ENCODE results near the gene PPP1R7. TPM values are rescaled to one million over a fixed set of nuclear protein-coding genes. Genes with fewer than 3 reads are reported as not detected.

Gene PPP1R7
- total RNA-seq, 1 donor from 2014 or later = 58.6 TPM

DNA sequence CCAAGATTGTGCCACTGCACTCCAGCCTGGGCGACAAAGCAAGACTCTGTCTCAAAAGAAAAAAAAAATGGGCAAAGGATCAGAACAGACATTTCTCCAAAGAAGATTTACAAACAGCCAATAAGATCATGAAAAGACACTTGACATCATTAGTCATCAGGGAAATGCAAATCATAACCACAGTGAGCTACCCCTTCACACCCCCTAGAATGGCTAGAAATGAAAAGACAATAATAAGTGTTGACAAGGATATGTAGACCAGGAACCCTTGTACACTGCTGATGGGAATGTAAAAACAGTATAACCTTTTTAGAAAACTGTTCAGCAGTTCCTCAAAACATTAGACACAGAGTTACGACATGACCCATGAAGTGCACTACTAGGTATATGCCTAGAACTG lies 29.8 kb upstream of the PPP1R7 start:
- DNase-seq (ENCODE audit: low spot score) = no peak

DNA sequence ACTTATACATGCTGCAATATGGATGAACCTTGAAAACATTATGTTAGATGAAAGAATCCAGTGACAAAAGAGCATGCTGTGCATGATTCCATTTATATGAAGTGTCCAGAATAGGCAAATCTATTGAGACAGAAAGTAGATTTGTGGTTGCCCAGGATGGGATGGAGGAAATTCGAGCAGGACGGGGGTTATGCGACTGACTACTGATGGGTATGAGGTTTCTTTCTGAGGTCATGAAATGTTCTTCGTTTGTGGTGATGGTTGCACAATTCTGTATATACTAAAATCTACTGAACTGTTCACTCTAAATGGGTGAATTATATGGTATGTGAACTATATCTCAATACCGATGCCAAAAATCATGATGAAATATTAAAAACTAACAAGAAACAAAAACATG lies 29.3 kb upstream of the PPP1R7 start:
- no peak for DNase-seq (ENCODE audit: low spot score)

DNA sequence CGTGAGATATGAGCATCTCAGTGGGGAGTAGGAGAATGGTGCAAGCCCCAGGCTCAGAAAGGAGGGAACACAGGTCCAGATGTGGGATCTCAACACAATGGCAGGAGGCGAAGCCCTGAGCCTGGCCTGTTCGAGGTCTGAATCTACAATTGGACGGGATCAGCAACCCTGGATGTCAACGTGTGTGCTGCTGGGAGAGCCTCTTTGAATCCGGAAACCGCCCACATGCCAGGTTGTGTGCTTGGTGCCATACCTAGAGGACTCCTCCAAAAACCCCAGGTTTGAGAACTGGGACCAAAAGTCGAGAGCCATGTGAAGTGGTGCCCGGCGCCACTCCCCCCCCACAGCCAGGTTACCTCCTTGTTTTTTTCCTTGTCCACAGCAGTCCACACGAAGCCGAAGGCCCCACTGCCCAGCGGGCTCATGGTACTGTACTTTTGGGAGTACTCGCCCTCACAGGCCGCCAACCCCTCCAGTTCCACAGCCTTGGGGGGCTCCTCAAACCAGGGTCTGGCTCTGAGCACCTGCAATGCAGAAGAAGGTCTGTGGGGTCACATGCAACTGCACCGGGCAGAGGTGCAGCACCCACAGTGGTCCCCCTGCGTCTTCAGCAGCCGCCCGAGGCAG lies 27.8 kb upstream of the PPP1R7 start:
- DNase-seq (ENCODE audit: low spot score) = no peak

DNA sequence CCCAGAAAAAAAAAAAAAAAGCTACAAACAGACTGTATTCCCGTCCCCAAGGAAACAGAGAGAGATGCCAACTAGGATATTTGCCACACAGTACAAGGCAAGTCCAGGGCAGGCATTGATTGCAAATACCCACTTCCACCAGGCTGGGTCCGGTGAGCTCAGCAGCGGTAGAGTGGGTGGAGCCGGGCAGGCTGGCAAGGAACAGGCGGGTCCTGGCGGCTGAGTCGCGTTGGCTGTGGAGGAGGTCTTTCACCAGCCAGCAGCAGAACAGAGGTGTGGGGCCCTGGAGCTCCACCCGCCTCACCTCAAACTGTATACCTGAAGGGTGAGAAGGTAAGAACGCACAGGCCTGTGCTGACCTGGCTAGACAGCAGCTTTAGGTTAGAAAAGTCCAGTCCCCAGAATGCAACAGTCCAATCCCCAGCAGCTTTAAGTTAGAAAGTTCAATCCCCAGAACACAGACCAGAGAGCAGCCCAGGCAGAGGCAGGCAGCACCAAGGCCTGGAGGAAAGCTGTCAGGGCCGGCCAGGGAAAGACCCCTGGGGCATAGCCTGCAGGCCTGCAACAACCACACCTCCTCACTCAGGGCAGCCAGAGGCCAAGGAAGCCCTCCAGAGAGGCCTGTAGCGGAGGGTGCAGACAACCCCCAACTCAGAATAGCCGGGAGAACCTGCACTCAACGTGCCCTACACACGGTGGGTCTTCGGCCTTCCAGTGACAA lies 26.3 kb upstream of the PPP1R7 start:
- no peak for DNase-seq (ENCODE audit: low spot score)

DNA sequence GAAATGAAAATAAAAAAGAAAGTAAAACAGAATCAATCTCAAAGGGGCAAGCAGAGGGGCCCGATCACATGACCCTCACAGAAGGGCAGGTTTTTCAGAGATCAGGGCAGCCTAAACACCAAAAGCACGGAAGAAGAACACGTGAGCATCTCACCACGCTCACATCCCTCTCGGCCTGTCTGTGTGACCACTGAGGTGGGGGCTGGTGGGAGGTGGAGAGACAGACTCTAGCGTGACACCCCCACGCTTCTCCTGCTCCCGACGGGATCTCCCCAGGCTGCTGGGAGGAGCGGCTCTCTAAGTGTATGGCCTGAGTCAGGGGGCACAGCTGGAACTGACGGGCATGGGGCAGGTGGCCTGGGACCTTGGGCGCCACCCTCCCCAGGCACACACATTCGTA lies 24.6 kb upstream of the PPP1R7 start:
- no peak for DNase-seq (ENCODE audit: low spot score)

DNA sequence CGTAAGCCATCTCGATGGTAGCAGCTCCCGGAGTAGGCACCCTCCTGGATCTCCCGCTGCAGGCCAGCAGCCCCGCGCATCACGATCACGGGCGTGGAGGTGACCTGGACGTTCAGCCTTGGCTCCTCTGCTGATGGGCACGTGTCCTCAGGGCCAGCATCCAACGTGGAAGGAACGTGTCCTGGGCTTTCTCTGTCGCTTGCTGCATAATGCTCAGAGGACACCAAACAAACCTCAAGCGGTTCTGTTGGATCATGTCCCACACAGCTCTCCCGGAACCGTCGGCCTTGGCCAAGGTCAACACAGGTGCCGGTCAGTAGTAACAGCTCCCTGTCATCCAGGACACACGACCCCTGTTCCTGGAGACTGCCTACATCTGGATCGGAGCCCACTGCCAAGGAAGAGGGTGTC lies 24.1 kb upstream of the PPP1R7 start:
- no peak for DNase-seq (ENCODE audit: low spot score)

DNA sequence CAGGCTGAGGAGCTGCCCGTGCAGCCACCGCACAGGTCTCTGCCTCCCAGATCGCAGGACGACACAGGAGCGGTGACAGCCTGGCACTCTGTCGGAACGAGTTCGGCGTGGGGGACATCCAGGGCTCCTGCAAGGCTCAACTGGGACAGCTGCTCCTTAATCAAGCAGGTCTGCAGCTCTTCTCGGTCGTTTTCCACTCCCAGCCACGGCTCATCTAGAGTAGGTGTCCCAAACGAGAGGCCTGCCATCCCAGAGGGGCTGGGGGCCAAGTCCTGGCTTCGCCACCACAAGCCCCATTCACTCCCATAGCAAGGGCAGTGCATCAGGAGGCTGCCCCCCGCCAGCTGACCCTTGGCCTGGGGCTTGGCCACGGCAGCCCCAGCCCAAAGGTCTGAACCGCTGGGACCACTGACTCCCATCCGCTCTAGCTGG lies 23.5 kb upstream of the PPP1R7 start:
- no peak for DNase-seq (ENCODE audit: low spot score)

DNA sequence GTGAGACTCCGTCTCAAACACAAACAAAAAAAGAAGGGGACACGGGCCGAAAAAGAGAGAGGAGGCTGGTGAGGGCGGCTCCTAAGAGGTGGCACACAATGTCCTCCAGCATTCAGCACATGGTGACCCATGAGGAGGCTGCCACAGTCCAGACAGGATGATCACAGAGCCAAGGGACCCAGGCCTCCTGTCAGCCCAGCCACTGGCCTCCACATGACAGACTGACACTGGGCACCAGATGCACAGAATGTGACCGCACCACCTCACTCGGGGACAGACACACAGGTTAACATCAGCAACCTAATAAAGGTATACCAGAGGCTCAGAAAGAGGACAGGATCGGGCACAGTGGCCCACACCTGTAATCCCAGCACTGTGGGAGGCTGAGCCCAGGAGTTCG lies 22.0 kb upstream of the PPP1R7 start:
- DNase-seq (ENCODE audit: low spot score) = no peak

DNA sequence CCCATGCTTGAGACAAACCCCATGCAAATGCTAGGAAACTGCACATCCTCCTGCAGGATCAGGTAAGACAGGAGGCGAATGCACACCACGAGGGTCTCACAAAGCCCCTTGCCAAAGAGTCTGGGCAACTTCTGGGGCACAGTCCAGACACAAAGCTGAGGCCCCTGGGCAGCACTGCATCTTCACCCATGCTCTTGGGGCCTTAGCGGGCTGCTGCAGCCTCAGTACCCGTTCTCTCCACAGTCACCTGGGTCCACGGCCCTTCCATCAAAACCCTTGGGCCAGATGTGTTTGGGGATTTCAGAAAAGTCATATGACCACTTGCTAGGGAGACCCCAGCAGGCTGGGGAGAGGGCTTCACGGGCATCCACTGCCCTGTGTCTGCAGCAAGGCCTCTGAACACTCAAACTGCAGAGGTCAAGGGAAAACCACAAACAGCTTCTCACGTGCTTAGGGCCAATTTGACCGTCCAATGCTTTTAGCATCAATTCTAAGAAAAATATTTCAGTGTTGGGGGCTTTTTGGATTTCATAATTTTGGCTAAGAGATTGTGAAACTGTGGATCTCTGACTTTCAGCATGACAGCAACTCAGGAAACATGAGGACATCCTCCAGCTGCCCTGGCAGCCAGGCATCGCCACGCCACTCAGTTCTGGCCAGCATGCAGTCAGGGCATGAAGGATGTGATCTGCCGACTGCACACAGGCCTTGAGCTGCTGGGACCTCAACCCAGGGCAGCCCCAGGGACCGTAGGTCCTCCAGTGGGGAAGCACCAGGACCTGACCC lies 21.0 kb upstream of the PPP1R7 start:
- DNase-seq (ENCODE audit: low spot score) = no peak

DNA sequence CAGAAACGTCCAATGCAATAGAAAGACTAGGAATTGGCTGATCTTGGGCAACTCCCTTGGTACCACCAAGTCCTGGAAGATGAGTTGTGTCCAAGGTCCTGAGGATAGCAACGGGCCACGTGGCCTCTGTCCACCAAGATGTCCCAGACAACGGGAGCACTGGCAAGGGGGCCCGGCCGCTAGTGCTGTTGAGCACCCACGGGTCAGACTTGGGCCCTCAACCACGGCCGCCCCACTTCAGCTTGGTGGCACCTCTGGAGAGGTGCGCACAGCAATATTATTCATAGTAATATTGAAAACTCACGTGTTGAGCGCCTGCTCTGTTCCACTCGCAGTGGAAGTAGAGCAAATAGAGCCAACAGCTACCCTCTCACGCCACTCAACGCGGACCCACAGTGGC lies 20.0 kb upstream of the PPP1R7 start:
- DNase-seq (ENCODE audit: low spot score) = no peak

DNA sequence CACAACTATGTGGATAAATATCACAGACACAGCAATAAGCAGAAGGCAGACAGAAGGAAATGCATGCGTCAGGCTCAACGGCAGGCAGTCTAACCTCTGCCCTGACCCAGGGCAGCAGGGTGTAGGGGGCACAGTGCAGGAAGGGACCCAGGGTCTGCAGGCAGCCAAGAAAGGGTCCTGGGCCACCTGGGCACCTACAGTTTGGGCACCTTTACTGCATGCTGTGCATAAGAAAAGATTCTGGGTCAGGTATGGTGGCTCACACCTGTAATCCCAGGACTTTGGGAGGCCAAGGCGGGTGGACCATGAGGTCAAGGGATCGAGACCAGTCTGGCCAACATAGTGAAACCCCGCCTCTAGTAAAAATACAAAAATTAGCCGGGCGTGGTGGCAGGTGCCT lies 18.7 kb upstream of the PPP1R7 start:
- DNase-seq (ENCODE audit: low spot score) = no peak

DNA sequence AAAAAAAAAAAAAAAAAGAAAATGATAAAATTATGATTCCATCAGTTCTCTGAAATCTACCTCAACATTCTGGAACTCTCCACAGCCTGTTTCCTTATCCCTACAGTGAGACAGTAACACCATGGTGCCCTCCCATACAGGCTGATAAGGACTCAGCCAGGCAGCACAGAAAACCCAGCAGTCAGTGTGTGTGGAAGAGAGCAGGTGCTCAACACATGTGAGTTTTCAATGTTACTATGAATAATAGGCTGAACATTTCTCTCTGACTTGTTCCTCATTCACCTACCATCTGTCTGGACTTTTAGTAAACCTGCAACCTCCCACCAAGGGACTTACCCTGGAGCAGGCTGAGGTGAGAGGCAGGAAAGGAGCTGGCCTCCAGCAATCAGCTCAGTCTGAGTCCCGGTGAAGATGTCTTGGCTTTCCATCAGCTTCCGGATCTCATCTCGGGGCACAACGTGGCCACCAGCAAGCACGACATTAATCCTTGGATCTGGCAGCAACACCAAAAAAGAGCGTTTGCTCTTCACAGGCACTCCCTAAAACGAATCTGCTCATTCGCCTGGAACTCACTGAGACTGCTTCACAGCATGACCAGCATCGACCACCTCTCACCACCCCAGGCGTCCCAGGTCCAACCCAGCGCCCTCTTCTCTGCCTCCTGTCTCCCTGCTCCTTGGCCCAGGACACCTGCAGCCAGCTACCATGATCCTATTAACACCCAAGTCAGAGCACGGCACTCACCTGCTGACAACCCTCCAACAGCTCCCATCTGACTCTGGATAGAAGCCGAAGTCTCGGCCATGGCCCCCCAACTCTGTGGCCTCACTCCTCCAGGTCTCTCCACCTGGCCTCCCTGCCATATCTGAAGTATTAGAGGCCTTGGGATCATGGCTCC lies 17.5 kb upstream of the PPP1R7 start:
- no peak for DNase-seq (ENCODE audit: low spot score)

DNA sequence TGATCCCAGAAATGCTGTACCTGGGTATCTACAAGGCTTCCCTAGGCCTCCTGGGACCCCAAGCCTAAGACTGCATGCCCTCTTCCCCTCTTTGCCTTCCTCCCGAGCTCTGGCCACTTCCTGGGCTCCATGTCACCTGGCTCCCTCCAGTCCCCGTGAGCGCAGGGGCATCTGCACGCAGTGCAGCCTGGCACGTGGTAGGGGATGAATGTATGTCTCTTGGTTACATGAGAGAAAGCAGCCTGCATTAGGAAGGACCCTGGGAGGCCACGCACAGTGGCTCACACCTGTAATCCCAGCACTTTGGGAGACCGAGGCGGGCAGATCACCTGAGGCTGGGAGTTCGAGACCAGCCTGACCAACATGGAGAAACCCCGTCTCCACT lies 16.8 kb upstream of the PPP1R7 start:
- no peak for DNase-seq (ENCODE audit: low spot score)

DNA sequence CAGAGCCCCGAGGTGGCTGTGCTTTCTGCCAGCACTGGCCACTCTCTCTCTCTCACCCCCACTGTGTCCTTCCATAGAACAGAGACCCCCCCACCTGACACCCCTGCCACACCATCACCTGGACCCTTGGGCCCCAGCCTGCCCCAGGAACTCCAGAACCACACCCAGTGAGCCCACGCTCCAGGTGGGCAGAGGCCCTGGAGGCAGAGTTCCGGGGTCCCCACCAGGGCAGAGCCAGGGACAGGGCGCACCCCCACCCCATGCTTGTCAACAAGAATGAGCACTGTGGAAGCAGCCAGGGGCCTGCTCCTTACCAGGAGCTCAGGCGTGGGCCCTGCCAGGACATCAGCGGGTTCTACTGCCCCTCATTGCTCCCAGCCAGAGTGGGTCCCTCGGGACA lies 15.6 kb upstream of the PPP1R7 start:
- no peak for DNase-seq (ENCODE audit: low spot score)

DNA sequence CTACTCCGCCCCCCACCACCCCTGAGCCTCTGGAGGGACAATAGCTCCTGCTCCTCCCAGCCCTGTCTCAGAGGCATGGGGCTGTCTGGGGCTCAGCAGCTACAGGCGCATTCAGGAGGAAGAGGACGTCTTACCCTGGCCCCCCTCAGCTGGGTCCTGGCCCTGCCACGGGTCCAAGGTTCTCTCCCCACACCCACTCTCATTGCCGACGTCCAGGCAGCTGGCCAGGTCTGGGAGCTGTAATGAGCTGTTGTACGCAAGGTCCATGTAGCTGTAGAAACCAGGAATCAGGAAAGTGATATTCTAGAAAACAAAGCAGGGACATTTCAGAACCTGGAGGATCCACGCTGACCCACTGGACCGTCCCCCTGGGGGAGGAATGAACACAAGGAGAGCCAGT lies 14.5 kb upstream of the PPP1R7 start:
- no peak for DNase-seq (ENCODE audit: low spot score)

DNA sequence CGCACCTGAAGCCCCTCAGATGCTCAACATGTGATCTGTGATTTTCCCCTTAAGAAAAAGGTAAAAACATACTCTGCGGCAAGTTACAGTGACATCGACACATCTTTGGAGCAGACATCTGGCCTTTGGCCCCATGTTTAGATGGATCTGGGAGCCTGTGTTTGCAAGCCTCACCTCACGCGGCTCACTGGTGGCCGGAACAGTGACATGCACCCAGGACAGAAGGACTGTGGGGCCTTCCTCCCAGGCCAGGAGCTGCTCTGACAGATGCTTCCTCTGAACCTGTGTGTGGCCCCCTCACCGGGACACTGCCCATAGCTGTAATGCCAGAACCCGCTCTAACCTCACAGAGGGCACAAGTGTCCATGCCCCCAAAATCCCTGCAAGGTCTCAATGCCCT lies 14.1 kb upstream of the PPP1R7 start:
- no peak for DNase-seq (ENCODE audit: low spot score)

DNA sequence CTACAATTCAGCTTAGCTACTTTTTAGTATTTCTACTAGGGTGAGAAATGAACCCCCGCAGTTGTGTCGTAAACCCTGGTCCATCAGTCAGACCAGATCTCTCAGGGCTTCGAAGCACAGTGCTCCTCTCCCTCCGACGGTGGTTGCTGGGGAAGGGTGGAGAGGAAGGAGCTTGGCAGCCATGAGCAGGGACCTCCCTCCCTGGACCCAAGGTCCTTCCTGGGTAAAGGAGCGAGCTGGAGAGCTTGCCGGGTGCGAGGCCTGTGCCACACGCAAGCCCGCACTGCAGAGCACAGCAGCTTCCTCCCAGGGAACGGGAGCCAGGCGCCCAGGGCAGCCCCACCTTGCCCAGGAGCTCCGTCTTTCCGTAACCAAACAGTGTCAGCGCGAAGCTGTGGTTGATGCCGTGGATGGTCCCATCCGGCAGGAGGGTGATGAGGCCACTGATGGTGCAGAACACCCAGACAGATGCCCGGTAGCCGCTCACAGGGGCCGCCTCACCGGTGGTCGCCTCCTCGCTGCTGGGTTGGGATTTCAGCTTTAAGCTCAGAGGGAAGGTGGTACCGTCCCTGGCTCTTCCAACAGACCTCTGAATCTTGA lies 13.5 kb upstream of the PPP1R7 start:
- no peak for DNase-seq (ENCODE audit: low spot score)

DNA sequence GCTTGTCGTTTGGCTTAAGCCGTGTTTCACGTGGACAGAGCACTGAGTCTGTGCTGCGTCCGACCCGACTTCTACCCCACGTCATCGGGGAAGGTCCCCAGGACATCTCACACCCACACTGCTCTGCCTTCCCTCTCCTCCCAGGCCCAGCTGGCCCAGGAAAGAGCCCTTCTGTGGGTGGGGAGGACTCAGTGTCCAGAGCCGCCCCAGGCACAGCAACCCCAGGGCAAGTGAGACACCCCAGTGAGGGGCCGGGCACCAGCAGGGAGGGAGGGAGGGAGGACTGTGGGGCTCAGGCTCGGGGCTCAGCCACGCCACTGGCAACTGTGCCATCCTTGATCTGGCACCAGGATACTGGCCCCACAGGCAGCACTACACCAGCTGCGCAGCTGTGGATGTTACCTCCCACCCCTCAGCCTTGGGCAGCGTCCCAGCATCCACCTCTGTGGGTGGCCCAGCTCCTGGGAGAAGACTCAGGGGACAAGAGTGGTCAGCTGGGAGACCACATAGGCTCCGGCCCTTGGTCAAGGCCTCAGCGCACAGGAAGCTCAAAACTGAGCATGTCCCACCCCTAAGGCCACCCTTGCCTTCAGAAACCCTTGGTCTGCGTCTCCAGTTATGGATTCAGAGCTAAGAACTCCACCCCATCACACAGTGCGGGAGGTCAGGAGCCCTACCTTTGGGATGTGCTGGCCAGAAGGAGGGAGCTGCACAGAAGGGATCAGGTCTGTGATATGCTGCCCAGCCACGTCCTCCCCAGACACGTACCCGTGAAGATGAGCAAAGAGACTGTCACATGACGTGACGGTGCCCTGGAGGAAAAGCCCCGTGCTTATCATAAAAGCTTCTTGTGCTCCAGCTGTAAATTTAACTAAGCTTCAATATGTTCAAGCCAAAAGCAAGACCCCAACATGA lies 12.7 kb upstream of the PPP1R7 start:
- DNase-seq (ENCODE audit: low spot score) = no peak

DNA sequence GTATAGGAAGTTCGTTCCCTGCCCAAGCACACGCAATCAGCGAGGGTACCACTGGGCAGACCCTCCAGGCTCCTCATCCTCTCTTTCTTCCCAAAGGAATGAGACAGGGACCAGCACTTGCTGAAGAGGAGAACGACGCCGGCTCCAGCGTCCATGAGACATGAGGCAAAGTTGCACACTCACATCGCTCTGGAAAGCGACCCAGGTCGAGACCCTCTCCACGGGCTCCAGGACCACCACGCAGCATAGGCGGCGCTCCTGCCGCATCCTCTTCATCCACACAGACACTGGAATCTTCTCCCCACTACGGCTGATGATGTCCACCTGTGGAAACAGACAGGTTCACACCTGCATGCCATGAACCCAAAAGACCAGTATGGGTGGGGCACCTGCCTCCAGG lies 11.8 kb upstream of the PPP1R7 start:
- no peak for DNase-seq (ENCODE audit: low spot score)
